Measurements from ENCODE around the gene CHCHD3.
"Not testable (repeated sequence)": the region's sequence is repeated elsewhere in the genome, so short reads cannot be mapped to it uniquely, and the experiment has no call there.

CHCHD3 gene

DNA sequence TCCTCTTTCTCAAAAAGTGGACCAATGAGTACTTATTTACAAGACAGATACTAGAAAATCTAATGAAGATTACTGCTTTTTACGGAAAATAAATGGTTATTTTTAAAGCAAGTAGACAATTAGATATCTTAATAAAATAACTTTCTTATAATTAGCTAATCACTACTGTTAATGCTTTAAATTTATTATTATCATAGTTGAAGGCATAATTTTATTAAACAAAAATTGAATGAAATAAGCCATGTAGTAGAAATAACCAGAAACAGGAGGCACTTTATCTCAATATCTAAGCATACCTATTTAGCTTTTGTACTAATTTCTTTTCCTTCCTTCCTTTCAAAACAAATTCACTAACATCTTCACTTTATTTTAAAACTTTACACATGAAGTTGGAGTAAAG, 134.9 kb downstream of the CHCHD3 start:
- no peak for DNase-seq (ENCODE audit: low spot score)

GRCh38 chr7:132944774-132945173, 137.1 kb downstream of the CHCHD3 start:
- DNase-seq (ENCODE audit: low spot score) = no peak

DNA sequence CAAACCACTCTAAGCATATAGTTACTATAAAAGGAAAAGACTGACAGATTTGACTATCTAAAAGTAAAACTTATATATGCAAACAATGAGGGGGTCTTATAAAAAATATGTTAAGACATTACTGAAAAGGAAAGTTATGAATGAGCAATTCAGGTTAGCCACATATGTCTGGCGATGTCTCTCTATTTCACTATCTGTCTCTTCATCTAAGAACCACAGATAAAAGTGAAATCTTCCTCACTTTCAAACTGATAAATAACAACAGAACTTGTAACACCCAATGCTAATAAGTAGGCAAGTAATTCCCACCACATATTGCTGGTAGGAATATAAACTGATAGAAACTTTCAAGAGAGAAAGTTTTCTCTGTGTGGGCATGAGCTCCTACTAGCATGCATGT, 138.2 kb downstream of the CHCHD3 start:
- peak; percentile 15 for DNase-seq (ENCODE audit: low spot score)

- no peak for DNase-seq (ENCODE audit: low spot score)
Measured at GRCh38 chr7:132942701-132943100, 139.2 kb downstream of the CHCHD3 start.

DNA sequence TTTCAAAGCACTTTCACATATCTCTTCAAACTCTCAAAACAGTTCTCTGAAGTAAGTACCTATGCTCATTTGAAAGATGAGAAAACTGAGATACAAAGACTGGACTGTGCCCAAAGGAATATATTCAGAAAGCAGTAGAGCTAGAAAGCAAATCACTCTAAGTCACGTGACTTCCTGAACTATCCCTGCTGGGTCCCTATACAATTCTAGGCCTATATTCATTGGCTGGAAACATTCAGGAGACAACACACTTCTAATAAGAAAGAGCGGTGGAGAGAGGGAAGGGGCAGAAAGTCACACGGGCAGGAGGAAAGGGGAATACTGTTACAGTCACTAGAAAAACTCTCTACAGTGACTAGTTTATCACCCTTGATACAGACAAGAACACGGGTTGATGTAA, 140.0 kb downstream of the CHCHD3 start:
- no peak for DNase-seq (ENCODE audit: low spot score)

- DNase-seq (ENCODE audit: low spot score) = no peak
Measured at GRCh38 chr7:132941428-132941827, 140.5 kb downstream of the CHCHD3 start.

DNA sequence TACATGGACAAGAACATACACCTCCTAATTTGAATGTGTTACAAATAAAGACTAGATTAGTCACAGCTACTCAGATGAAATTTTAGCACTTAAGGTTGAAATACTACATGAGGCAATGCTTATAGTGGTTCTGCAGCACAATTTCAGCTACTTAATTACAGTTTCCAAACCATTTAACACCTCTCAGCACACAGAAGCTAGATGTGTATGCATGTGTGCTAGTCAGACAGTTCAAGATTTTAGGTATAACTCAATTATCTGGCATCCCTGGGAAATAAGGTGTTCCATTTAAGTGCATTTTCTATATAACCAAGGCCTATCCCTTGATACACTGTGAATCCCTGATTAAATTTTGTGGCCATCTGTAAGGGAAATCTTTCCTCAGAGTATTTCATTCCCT, 141.8 kb downstream of the CHCHD3 start:
- DNase-seq (ENCODE audit: low spot score) = no peak

DNA sequence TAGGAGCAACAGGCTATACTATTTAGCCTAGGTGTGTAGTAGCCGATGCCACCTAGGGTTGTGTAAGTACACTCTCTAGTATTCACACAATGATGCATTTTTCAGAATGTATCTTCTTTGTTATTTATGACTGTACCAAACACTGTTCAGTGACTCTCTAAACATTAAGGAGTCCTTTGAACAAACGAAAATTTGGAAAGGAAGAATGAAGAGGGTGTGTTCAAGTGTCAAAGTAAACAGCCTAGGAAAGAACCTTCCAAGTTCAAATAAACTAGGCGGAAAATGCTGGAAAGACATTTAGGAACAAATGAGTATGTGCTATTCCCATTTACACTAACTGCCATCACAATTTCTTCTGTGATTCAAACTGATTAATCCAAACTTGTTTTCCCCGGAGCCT, 142.4 kb downstream of the CHCHD3 start:
- DNase-seq (ENCODE audit: low spot score) = no peak

DNA sequence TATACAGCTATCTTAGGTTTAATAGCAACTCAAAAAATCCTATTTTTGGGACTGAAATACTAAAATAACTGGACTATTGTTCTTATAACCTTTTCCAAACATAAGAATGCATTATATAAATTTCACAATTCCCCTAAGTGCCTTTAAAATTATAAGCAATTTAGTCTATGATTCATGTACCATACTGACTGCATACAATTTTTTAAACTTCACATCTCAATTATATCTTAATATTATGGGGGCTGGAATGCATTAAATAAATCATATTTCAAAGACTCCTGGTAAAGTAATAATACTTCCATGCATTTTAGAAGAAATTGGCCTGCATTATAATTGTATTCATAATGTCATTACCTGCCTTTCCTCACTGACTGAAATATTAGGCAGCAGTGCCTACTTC, 144.6 kb downstream of the CHCHD3 start:
- no peak for DNase-seq (ENCODE audit: low spot score)

DNA sequence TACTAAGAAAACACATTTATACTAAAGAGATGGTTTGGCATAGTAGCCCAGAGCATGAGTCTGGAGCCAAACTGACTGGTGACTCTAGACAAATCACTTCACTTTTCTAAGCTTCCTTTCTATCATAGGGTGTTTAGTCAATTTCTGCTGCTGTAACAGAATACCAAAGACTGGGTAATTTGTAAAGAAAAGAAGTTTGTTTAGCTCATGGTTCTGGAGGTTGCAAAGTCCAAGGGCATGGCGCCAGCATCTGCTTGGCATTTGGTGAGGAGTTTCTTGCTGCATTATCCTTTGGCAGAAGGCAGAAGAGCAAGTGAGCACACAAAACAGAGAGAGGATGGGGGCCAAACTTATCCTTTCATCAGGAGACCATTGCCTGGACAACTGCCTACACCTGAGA, 146.3 kb downstream of the CHCHD3 start:
- DNase-seq (ENCODE audit: low spot score) = no peak

DNA sequence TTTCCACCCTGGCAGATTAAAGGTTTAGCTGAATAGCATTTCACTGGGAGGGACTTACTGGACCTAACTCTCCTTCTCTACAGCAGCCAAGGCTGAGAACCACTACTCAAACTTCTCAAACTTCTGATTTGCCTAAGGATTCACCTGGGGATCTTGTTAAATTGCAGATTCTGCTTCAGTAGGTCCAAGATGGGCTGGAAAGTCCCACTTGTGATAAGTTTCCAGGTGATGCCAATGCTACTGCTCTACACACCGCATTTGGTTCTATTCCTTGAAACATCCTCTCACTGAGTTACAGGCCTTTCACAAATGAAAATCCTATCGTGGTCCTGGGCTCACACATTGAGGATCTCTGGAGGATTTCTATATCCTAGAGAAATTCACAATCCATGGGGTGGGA, 147.9 kb downstream of the CHCHD3 start:
- no peak for DNase-seq (ENCODE audit: low spot score)

DNA sequence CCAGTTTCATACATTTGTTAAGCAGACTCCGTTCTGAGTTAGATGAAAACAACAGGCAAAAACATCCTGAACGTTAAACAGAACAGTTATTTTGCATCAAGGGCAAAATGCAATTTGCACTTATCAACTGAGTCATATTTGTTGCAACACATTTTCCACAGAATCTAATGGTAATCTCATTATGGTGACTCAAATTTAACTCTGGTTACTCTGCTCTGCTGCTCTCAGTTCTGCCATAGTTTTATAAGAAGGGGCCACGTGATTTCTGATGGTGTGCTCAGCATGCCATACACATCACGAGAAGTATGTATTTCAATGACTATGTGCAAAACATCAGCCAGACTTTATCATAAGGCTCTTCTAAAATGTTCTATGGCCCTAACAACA, 148.8 kb downstream of the CHCHD3 start:
- DNase-seq (ENCODE audit: low spot score) = peak; percentile 69

DNA sequence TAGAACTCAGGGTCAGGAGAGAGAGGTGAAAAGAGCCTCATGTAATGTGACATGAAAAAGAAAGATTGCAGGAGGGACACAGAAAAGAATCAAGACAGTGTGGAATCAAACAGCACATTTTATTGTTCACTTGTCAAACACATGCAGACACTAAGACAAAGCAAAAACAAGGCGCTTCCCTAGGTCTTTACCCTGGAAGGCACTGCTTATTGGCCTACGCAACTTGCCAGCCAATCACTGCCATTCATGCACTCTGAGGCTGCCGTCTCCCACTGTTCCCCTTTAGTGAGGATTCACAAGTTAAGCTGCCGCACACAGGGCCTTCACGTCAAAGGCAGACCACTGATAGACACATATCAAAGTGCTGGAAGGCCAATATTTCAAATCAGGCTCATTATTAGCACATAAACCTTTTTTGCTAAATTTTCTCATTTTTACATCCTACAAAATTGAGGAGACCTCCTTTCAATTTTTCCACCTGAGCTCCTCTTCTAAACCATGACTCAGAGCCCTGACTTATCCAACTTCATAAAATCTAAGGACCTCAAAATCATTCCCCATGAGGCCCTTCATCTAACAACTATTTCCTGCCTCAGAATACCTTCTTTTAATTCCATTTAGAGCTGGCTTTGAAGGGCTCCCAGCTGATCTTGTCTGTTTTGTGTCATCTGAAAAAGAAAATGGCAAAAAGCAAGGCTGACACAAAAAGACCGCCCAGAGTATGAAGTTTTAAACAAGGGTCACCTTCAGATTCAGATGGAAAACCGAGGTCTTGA, 149.4 kb downstream of the CHCHD3 start:
- no peak for DNase-seq (ENCODE audit: low spot score)

DNA sequence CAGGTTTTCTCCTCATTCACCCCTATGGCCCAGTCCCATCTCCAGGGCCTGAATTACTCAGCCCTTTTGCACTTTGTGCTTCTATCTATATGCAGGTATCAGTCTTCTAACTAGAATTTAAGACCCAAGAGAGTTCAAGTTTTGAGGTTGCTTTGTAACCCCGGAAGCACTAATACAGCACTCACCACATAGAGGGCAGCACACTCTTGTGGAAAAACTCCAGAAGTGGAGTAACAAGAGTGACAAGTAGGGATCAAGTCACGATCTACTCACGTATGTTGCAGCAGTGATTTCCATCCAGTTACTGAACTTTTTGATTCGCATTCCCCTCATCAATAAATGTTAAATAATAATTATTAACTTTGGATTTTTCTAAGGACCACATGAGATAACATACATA, 151.0 kb downstream of the CHCHD3 start:
- DNase-seq (ENCODE audit: low spot score) = no peak

- DNase-seq (ENCODE audit: low spot score) = not testable (repeated sequence)
Measured at GRCh38 chr7:132929944-132930343, 151.9 kb downstream of the CHCHD3 start.

DNA sequence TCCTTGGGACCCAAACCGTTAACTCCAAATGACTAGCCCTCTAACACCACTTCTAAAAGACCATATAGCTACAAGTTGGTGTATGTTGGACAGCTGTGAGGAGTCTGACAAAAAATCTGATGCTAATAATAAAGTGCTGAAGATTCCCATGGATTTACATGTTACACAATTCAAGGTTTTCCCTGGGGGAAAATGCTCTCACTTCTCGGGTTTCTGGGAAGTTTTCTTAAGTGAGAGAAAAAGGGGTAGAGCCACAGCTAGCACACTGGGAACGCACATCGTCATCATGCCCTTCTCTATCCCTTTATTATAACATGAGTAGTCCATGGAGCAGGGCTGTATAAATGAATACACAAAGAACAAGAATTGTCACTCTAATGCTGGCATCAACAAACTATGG, 162.1 kb downstream of the CHCHD3 start:
- DNase-seq (ENCODE audit: low spot score) = no peak

DNA sequence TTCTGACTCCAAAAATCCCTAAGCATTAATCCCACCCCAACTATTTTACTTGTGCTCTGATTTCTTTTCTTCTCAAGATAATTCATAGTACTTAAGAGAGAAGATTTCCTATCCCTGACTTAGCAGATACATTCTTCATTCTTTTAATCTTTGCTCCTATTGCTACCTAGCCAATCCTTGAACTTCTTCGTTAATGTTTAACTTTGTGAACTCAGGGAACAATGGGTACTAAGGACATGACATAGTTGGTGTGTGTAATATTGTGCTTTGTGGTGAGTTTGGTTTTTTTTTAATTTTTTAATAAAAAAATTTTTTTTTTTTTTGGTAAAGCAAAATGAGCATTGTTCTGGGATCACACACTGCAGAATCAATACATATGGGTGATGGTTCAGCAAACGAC, 166.2 kb downstream of the CHCHD3 start:
- DNase-seq (ENCODE audit: low spot score) = no peak

DNA sequence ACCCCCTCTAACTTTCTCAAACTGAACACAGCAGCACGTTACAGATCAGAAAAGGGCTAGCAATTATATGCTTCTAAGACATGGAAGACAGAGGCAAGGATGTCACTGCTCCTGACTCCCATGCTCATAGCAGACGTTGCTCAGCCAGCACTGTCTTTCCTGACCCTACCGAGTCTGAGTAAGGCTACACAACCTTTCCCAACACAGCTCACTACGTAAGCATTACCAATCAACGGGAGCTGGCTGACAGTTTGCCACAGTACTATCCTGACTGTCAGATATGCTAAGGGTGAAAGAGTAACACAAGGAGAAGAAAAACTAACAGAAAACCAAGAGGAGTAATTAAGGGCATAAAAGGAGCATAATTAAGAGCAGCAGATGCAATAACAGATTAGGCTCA, 171.2 kb downstream of the CHCHD3 start:
- no peak for DNase-seq (ENCODE audit: low spot score)

- no peak for DNase-seq (ENCODE audit: low spot score)
Measured at GRCh38 chr7:132907380-132907940, 174.4 kb downstream of the CHCHD3 start.

DNA sequence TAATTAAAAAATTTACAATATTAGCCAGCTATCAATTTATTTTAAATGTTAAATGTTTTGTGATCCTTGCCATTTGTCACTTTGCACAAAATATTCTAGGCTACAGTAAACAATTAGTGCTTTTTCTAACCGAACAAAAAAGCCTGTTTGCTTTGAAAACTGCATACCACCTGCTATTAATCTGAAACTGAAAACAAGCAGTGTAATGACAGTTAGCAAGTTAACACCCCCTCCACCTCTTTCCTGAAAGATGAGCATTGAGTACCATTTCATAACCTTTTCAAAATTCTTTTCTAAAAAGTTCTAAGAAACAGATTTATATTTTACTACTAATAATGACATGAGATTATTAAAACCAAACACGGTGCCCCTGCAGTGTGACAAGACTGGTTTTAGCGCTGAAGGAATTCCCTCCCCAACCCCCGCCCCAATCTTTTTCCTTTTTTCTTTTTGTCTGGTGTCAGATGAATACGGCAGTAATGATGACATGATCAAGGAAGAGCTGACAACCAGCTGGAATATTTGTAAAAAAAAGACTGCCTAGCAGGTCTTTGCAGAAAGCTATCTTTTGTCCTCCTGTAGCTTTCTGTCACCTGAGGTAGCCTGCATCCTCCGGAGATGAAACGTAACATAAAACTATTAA, 175.6 kb downstream of the CHCHD3 start:
- no peak for DNase-seq (ENCODE audit: low spot score)

DNA sequence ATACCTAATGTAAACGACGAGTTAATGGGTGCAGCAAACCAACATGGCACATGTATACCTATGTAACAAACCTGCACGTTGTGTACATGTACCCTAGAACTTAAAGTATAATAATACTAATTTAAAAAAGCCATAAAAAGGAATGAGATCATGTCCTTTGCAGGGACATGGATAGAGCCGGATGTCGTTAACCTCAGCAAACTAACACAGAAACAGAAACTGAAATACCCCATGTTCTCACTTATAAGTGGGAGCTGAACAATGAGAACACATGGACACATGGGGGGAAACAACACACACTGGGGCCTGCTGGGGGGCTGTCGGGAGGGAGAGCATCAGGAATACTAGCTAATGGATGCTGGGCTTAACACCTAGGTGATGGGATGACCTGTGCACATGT, 176.8 kb downstream of the CHCHD3 start:
- DNase-seq (ENCODE audit: low spot score) = not testable (repeated sequence)

DNA sequence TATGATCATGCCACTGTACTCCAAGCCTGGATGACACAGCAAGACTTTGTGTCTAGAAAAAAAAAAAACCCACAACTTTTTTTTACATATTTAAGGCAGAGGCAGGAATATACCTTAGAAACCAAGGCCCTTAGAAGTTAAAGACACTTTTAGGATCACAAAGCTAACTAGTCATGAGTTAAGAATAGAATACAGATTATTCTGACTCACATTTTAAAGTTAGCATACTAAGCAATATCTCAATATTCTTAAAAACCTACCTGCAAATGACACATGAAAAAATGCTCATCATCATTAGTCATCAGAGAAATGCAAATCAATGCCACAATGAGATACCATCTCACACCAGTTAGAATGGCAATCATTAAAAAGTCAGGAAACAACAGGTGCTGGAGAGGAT, 177.7 kb downstream of the CHCHD3 start:
- DNase-seq (ENCODE audit: low spot score) = no peak

GRCh38 chr7:132902294-132902693, 179.6 kb downstream of the CHCHD3 start:
- DNase-seq (ENCODE audit: low spot score) = not testable (repeated sequence)

- DNase-seq (ENCODE audit: low spot score) = no peak
Measured at GRCh38 chr7:132901241-132901640, 180.6 kb downstream of the CHCHD3 start.

All from activated CD4-positive, alpha-beta T cell treated with anti-CD3 and anti-CD28 coated beads, Interleukin-2, Interleukin-4, amounts not matched to agents 100 ng/mL and 50 ng/mL, durations not matched to agents 16 hours and 8 hours (primary cell).